HG02798 (cell line): ENCODE data around the gene TRA2B.

ENCODE experiments used
- ATAC-seq: cut with Tn5 transposase; IDR thresholded peaks from one replicate; pipeline ENCODE4 v1.9.1; 2021; ENCODE audit warnings: mild to moderate bottlenecking; ENCODE audit not compliant: unreplicated experiment, poor library complexity

TRA2B gene

DNA sequence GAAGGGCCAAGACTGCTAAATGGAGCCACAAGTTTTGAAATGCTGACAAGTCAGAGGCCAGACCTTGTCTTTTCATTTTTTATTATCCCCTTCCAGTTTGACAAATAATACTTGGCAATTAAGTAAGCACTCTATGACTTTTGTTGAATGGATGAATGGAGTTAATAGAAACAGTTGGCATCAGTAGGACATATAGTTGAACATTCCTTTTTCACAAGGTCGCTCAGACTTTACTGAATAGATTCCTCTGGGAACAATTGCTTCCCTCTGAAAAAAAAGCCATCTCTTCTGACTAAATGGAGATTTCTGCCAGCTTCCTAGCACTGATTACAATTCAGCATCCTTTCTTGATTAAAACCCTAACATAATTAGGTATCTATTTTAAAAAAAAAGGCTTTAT lies 53.2 kb downstream of the TRA2B start:
- no peak for ATAC-seq

DNA sequence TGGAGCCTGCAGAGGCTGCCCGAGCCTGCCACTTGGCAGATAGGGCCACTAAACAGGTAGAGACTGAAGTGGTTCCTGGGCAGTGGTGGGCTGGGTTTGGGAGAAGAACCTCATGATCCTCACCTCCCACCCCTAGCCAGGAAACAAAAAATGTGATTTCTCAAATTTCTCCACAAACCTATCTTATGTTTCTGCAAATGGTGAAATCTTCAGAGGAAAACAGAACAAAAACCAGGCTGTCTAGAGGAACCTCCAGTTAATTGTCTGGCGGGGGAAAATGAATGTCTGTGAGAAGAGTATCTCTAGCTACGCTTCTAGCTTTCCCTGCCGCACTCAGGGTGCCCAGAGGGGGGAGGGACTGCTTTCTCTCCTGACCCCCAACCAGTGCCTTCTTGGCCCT lies 55.9 kb downstream of the TRA2B start:
- no peak for ATAC-seq

DNA sequence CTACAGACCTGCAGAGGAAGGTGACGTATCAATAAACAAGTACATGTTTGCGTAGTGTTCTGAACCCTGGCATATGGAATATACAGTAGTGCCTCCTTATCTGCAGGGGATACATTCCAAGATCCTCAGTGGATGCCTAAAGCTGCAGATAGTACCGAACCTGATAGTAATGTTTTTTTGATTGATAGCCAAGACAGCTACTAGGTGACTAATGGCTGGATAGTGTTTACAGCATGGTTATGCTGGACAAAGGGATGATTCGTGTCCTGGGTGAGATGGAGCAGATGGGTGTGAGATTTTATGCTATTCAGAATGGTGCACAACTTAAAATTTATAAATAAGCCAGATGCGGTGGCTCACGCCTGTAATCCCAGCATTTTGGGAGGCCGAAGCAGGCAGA lies 57.2 kb downstream of the TRA2B start:
- no peak for ATAC-seq

DNA sequence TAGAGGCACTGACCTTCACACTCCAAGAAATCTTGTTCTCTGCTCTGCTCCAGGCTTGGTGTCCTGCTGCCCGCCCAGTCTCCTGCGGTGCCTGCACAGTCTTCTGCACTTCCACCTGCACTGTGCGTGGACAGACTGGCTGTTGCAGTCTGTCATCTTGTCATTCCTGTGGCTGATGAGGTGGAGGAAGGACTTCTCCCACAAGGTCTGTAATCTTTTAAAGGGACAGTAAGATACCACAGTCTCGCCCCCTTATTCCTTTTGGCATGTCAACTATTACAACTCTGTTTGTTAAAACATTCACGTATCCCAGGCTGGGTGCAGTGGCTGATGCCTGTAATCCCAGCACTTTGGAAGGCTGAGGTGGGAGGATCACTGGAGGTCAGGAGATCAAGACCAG lies 58.9 kb downstream of the TRA2B start:
- ATAC-seq: no peak

DNA sequence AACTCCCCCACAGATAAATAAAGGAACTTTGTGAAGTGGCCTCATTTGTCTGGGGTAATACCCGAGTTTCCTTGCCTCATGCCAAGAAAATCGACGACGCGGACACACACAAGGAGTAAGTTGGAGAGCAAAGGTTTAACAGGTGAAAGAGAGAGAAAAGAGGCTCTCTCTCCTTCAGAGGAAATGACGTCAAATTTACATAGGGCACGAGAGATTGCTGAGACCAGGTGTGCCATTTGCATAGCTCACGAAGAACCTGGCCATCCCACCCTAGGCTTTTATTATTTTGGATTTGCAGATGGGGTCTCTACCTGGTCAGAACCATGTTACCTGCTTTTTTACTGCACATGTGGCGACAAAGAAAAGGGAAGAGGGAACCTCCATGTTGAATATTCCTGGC lies 63.7 kb downstream of the TRA2B start:
- no peak for ATAC-seq

DNA sequence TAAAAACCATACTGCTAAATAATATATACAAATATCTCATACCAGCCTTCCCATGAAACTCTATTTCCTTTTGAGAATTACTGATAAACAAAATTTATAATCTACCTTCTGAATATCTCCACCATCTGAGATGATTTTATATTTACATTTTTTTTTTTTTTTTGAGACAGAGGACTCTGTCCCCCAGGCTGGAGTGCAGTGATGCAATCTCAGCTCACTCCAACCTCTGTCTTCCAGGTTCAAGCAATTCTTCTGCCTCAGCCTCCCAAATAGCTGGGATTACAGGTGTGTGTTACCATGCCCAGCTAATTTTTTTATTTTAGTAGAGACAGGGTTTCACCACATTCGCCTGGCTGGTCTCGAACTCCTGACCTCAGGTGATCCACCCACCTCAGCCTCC lies 70.2 kb downstream of the TRA2B start:
- no peak for ATAC-seq

DNA sequence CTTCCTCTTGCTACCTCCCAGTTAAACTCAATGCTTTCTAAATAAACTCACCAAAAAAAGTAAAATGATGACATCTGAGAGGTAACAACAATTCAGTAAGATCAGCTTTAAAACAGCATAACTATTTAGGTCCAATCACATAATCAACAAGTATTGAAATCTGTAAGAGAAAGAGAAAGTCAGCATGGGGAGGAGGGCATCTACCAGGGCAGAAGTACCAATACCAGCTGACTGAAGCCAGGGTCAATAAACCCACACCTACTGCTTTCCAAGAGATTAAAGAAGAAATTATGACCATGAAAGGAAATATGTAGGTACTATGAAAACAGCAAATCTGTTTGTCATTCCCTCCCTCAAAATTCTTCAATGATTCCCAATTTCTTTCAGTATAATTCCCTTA lies 70.8 kb downstream of the TRA2B start:
- no peak for ATAC-seq

DNA sequence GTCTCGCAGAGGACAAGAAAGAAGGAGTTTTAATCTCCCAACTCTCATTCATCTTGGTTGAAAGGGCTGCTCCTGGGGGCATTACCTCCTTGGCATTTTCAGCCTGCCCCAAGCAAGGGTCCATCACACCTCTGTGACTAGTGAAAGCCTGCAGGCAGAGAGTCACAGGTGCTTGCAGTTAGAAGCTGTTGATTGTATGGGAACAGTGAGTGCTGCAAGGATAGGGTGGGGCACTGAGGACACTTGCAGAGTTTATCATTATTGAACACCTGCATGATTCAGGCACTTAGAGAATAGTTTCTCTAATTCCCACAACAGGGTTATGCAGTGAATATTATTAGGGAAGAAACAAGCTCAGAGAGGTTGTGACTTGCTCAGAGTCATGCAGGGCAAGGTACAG lies 71.3 kb downstream of the TRA2B start:
- no peak for ATAC-seq
